Measurements from ENCODE around the gene RRAD. TPM values are rescaled to one million over a fixed set of nuclear protein-coding genes. Genes with fewer than 3 reads are reported as not detected.

Gene RRAD
- total RNA-seq, 1 experiment from 2014 or later: 4.3 TPM

DNA sequence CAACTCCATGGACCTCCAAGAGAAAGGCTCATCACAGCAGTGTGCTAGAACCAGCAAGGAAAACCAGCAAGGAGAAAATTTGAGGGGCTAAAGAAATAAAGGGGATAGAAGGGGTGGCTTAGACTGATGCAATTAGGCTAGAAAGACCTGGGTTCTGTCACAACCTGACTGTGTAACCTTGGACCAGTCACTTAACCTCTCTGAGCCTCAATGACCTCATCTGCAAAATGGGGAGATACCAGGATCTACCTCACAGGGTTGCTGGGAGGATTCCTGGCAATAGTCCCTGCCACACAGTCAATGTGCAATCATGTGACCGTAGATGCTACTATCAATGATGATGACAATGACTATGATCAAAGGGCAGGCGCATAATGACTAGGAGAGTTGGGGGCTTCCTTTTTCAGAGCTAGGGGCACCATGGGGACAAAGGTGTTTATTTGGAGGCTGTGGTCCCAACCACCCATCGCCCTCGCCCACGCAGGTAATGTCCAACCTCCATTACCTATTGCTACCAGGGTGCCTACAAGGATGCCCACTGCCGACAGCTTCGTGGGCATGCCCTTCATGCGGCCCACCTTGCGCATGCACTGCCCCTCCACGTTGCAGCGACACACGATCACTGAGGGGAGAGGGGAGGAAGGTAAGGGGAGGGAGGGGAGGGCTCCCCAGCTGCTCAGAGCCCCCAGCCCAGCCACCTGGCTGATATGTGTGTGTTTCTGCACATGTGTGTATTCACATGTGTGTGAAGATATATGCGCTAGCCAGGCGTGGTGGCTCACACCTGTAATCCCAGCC is 16.4 kb downstream of the RRAD start:
- ChIA-PET CTCF (no interaction called here), POLR2A (no interaction called here)
- in situ Hi-C loops (cut with HindIII; ENCODE audit: low pct_unique_long_range_greater_than_20kb, low sequenced_read_pairs): no loop called here
- no peak for DNase-seq (ENCODE audit: low read depth, low spot score)
- TF ChIP-seq POLR2AphosphoS5 (IDR thresholded peaks at IDR 0.05; ENCODE audit: low read depth, low read length) (no peak), TCF7L2 (IDR thresholded peaks at IDR 0.05; ENCODE audit: low read depth, low read length) (no peak), SIN3A (IDR thresholded peaks at IDR 0.05; ENCODE audit: borderline replicate concordance, insufficient read depth, low read depth, low read length) (no peak), CTCF (IDR thresholded peaks at IDR 0.05) (no peak)
- Histone ChIP-seq H3K9me3 (ENCODE audit: control insufficient read depth, insufficient read depth, low read depth, low read length) (no peaks in the 10 kb centered on the region), H3K4me3 (ENCODE audit: low read depth in 2 of 2, low read length in 2 of 2) (no peak overlapping the region), H3K36me3 (ENCODE audit: control insufficient read depth, insufficient read depth, low read length) (no peaks in the 10 kb centered on the region), H3K4me1 (ENCODE audit: control insufficient read depth, insufficient read depth, low read length) (no peaks in the 10 kb centered on the region), H3K27ac (ENCODE audit: low read length) (no peak overlapping the region), H3K27me3 (ENCODE audit: control insufficient read depth, insufficient read depth, low read length) (no peaks in the 10 kb centered on the region)
- ATAC-seq: no peak
- BruUV-seq (replicated peaks): no TSS peak
- intact Hi-C loops (cut with micrococcal nuclease; ENCODE audit: unreplicated experiment): no loop called here

DNA sequence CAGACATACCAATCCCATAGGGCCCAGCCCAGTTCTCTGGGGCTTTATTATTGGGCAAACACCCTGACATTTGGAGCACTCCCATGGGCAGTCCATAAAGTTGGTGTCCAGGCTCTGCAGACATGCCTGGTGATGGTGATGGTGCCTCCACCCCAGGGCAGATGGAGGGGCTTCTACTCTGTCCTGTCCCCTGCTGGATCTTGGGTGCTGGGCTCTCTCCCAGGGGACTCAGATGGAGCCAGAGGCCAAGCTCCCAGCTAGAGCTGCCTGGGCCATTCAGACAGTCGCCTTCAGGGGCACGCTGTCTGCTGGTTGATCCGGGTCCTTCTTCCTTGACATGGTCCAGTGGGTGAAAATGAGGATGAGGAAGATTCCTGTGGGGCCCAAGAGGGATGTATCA is 17.2 kb downstream of the RRAD start:
- H3K4me3 ChIP-seq (ENCODE audit: low read depth in 2 of 2, low read length in 2 of 2): no peak overlapping the region
- H3K27ac ChIP-seq (ENCODE audit: low read length): no peak overlapping the region
- no peaks in the 10 kb centered on the region for H3K4me1 ChIP-seq (ENCODE audit: control insufficient read depth, insufficient read depth, low read length)
- no peaks in the 10 kb centered on the region for H3K27me3 ChIP-seq (ENCODE audit: control insufficient read depth, insufficient read depth, low read length)
- intact Hi-C loops (cut with micrococcal nuclease; ENCODE audit: unreplicated experiment) (no loop called here), in situ Hi-C loops (cut with HindIII; ENCODE audit: low pct_unique_long_range_greater_than_20kb, low sequenced_read_pairs) (no loop called here)
- POLR2A ChIA-PET: no interaction called here
- CTCF ChIA-PET: no interaction called here
- no peak for DNase-seq (ENCODE audit: low read depth, low spot score)
- no peaks in the 10 kb centered on the region for H3K36me3 ChIP-seq (ENCODE audit: control insufficient read depth, insufficient read depth, low read length)
- BruUV-seq (replicated peaks): no TSS peak
- TF ChIP-seq, protein P1, sequence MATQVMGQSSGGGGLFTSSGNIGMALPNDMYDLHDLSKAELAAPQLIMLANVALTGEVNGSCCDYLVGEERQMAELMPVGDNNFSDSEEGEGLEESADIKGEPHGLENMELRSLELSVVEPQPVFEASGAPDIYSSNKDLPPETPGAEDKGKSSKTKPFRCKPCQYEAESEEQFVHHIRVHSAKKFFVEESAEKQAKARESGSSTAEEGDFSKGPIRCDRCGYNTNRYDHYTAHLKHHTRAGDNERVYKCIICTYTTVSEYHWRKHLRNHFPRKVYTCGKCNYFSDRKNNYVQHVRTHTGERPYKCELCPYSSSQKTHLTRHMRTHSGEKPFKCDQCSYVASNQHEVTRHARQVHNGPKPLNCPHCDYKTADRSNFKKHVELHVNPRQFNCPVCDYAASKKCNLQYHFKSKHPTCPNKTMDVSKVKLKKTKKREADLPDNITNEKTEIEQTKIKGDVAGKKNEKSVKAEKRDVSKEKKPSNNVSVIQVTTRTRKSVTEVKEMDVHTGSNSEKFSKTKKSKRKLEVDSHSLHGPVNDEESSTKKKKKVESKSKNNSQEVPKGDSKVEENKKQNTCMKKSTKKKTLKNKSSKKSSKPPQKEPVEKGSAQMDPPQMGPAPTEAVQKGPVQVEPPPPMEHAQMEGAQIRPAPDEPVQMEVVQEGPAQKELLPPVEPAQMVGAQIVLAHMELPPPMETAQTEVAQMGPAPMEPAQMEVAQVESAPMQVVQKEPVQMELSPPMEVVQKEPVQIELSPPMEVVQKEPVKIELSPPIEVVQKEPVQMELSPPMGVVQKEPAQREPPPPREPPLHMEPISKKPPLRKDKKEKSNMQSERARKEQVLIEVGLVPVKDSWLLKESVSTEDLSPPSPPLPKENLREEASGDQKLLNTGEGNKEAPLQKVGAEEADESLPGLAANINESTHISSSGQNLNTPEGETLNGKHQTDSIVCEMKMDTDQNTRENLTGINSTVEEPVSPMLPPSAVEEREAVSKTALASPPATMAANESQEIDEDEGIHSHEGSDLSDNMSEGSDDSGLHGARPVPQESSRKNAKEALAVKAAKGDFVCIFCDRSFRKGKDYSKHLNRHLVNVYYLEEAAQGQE (IDR thresholded peaks at IDR 0.05; ENCODE audit: insufficient read depth in 1 of 2, low read depth in 2 of 2, low read length in 1 of 2): no peak
- no peak for TF ChIP-seq SIN3A (IDR thresholded peaks at IDR 0.05; ENCODE audit: borderline replicate concordance, insufficient read depth, low read depth, low read length)
- no peak for TF ChIP-seq CTCF (IDR thresholded peaks at IDR 0.05)
- no peak for TF ChIP-seq TCF7L2 (IDR thresholded peaks at IDR 0.05; ENCODE audit: low read depth, low read length)
- TF ChIP-seq POLR2AphosphoS5 (IDR thresholded peaks at IDR 0.05; ENCODE audit: low read depth, low read length): no peak
- ATAC-seq: no peak
- no peaks in the 10 kb centered on the region for H3K9me3 ChIP-seq (ENCODE audit: control insufficient read depth, insufficient read depth, low read depth, low read length)

Measured in Panc1 (cell line).